Stimulated activated naive CD8-positive, alpha-beta T cell treated with anti-CD3 and anti-CD28 coated beads, Interleukin-15, amount 100 ng/mL, for 72 hours (primary cell): ENCODE measurements around the gene TMEM245.
"Not testable (repeated sequence)": the region's sequence is repeated elsewhere in the genome, so short reads cannot be mapped to it uniquely, and the experiment has no call there.

Source experiments
- ATAC-seq: fragments of 150-1000 bp; cut with Tn5 transposase; 2 replicates; pipeline ENCODE4 v1.10.0; 2021; ENCODE audit warnings: mild to moderate bottlenecking, moderate library complexity
- DNase-seq, 2 donors: peaks; one replicate each; pipeline ENCODE4 v3.0.0; 2021 to 2022
- H3K27ac Mint-ChIP-seq, 2 donors: one replicate each; pipeline ENCODE4 v1.8.0; 2022; ENCODE audit warnings: mild to moderate bottlenecking in 2 of 2, mixed read lengths in 2 of 2, moderate library complexity in 2 of 2
- H3K27me3 Mint-ChIP-seq: one replicate; pipeline ENCODE4 v1.8.0; 2022; ENCODE audit warnings: mixed read lengths
- H3K4me1 Mint-ChIP-seq: one replicate; pipeline ENCODE4 v1.8.0; 2022; ENCODE audit warnings: mild to moderate bottlenecking, mixed read lengths
- H3K4me3 Mint-ChIP-seq, 2 donors: one replicate each; pipeline ENCODE4 v1.8.0; 2022; ENCODE audit warnings: mild to moderate bottlenecking in 2 of 2, mixed read lengths in 2 of 2, moderate library complexity in 1 of 2
- H3K9me3 Mint-ChIP-seq, 2 donors: one replicate each; pipeline ENCODE4 v1.8.0; 2022; ENCODE audit warnings: mixed read lengths in 2 of 2

The TMEM245 gene

DNA sequence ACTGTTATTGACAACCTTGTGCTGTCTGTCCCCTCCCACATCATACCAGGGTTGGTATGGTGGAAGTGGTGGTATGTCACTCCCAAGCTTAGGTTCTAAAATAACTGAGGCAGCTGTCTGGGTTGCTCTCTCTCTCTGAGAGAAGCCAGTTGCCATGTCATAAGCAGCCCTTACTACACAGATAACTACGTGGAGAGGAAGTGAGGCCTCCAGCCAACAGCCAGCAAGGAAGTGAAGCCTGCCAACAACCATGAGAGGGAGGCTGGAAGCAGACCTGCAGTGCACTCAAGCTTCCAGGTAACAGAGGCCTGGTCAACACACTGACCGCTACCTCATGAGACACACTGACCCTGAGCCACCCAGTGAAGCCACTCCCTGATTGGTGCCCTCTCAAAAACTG lies 125.1 kb downstream of the TMEM245 start:
- ATAC-seq (no peak), DNase-seq (no peak)
- no peak overlapping the region for H3K27ac Mint-ChIP-seq
- no peak overlapping the region for H3K4me3 Mint-ChIP-seq
- no peaks in the 10 kb centered on the region for H3K4me1 Mint-ChIP-seq
- peaks cover 0 to 5% of the 10 kb centered on the region in 2 donors for H3K9me3 Mint-ChIP-seq
- H3K27me3 Mint-ChIP-seq, result no peaks in the 10 kb centered on the region

- Mint-ChIP-seq H3K4me1 (no peaks in the 10 kb centered on the region), H3K27me3 (no peaks in the 10 kb centered on the region), H3K9me3 (peaks cover 0 to 7% of the 10 kb centered on the region in 2 donors), H3K27ac (no peak overlapping the region), H3K4me3 (no peak overlapping the region)
- no peak for DNase-seq
- no peak for ATAC-seq
Measured at GRCh38 chr9:108991479-108991878, 128.3 kb downstream of the TMEM245 start.

GRCh38 chr9:108983885-108984284 lies 135.9 kb downstream of the TMEM245 start:
- no peak for DNase-seq
- peaks cover 0 to 7% of the 10 kb centered on the region in 2 donors for H3K9me3 Mint-ChIP-seq
- H3K4me3 Mint-ChIP-seq, result no peak overlapping the region
- no peaks in the 10 kb centered on the region for H3K4me1 Mint-ChIP-seq
- H3K27me3 Mint-ChIP-seq, result no peaks in the 10 kb centered on the region
- no peak for ATAC-seq
- no peak overlapping the region for H3K27ac Mint-ChIP-seq

DNA sequence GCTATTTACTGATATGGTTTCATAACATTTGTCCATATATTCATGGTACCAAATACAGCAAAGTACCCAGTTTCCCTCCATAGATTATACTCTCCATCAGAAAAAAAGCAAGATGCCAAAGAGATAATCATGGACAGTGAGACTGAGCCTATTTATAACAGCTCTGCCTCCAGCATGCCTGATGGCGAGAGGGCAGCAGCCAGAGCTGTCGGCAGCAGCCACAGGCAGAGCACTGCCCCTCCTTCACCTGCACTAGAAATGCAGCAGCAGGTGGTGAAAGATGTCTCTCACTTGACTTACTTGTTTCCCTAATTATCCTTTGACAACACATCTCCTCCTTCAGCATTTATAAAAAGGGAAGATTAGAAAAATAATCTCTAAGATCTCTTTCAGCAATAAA lies 138.9 kb downstream of the TMEM245 start:
- Mint-ChIP-seq H3K4me3 (no peak overlapping the region), H3K9me3 (no peaks in the 10 kb centered on the region), H3K27ac (peak overlapping the region in 1 of 2 donors; percentile 63), H3K27me3 (no peaks in the 10 kb centered on the region), H3K4me1 (no peaks in the 10 kb centered on the region)
- DNase-seq, result no peak
- no peak for ATAC-seq

DNA sequence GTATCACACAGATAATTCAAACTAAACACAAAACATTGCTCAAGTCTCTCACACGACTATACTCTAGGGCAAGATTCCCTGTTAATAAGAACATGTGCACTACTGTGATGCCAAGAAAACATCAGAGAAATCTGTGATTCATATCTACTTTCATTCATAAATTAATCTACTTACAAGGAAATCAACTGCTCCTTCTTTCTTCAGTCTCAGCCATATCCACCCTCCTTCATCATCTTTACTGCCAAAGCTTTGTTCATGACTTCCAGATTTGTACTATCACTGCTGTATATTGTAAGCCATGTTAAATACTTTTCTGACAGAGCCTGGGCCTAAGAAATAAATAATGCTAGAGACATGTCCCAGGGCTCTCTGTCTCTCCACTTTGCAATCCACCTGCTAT lies 141.5 kb downstream of the TMEM245 start:
- no peak for ATAC-seq
- no peak overlapping the region for H3K27ac Mint-ChIP-seq

DNA sequence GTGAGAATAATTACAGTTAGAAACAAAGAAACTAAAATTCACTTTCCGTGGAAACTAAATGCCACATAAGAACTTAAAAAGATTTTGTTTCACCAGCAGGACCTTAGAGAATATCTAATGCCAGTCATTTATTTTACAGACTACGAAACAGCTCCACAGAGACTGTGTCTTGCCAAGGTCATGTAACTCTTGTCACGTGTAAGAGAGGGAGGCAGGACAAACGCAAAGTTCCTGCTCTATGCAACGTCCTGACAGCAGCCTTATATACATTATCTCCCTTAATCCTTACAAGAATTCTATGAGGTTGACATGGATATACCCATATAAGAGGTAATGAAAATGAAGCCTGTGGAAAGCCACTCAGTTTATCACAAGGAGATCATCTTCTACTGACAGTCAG lies 145.9 kb downstream of the TMEM245 start:
- DNase-seq, result no peak
- no peak overlapping the region for H3K27ac Mint-ChIP-seq
- no peaks in the 10 kb centered on the region for H3K4me1 Mint-ChIP-seq
- no peak for ATAC-seq
- H3K27me3 Mint-ChIP-seq, result no peaks in the 10 kb centered on the region
- peaks cover 14 to 16% of the 10 kb centered on the region in 2 donors for H3K9me3 Mint-ChIP-seq
- H3K4me3 Mint-ChIP-seq, result no peak overlapping the region

More for the DNA sequence above, 141.5 kb downstream of the TMEM245 start:
- no peaks in the 10 kb centered on the region for H3K27me3 Mint-ChIP-seq
- no peaks in the 10 kb centered on the region for H3K9me3 Mint-ChIP-seq
- H3K4me3 Mint-ChIP-seq, result no peak overlapping the region
- H3K4me1 Mint-ChIP-seq, result no peaks in the 10 kb centered on the region
- no peak for DNase-seq

GRCh38 chr9:108972626-108973209 lies 147.0 kb downstream of the TMEM245 start:
- peaks cover 14 to 16% of the 10 kb centered on the region in 2 donors for H3K9me3 Mint-ChIP-seq
- no peak for DNase-seq
- H3K4me3 Mint-ChIP-seq, result no peak overlapping the region
- no peak overlapping the region for H3K27ac Mint-ChIP-seq
- no peaks in the 10 kb centered on the region for H3K4me1 Mint-ChIP-seq
- ATAC-seq, result no peak
- H3K27me3 Mint-ChIP-seq, result no peaks in the 10 kb centered on the region

DNA sequence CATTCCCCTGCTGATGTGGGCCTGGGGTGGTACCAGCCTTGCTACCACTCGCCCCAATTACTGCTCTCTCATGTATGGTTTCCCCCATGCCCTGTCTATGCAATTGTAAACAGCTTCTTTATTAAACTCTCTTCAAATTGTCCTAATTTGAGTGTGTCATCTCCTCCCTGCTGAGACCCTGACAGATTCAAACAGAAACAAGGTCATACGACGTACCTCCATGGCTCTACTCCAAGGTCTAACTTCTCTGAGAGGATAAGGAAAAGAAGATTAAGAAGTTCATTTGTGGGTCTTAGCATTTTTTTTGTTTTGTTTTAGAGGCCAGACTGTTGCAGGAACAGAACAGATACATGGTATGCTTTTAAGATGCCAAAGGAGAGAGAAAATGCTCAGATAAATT lies 147.6 kb downstream of the TMEM245 start:
- no peak for DNase-seq
- no peak overlapping the region for H3K27ac Mint-ChIP-seq
- H3K9me3 Mint-ChIP-seq, result peaks cover 14 to 16% of the 10 kb centered on the region in 2 donors
- H3K4me1 Mint-ChIP-seq, result no peaks in the 10 kb centered on the region
- no peaks in the 10 kb centered on the region for H3K27me3 Mint-ChIP-seq
- H3K4me3 Mint-ChIP-seq, result no peak overlapping the region
- no peak for ATAC-seq

GRCh38 chr9:108971392-108971791 lies 148.4 kb downstream of the TMEM245 start:
- H3K4me1 Mint-ChIP-seq, DNase-seq, ATAC-seq, H3K27me3 Mint-ChIP-seq, H3K4me3 Mint-ChIP-seq, H3K27ac Mint-ChIP-seq: not testable (repeated sequence)
- H3K9me3 Mint-ChIP-seq, result peaks cover 14 to 16% of the 10 kb centered on the region in 2 donors

GRCh38 chr9:108967916-108968315 lies 151.8 kb downstream of the TMEM245 start:
- DNase-seq (no peak), ATAC-seq (no peak)
- H3K27me3 Mint-ChIP-seq, result no peaks in the 10 kb centered on the region
- H3K27ac Mint-ChIP-seq, result no peak overlapping the region
- H3K4me3 Mint-ChIP-seq, result no peak overlapping the region
- no peaks in the 10 kb centered on the region for H3K4me1 Mint-ChIP-seq
- peaks cover 14 to 16% of the 10 kb centered on the region in 2 donors for H3K9me3 Mint-ChIP-seq
